Neural cell (in vitro differentiated cells): Measurements from ENCODE around the gene RDX. TPM values are rescaled to one million over a fixed set of nuclear protein-coding genes. Genes with fewer than 3 reads are reported as not detected.

Experiments
- H2AFZ ChIP-seq: fragments of 200-600, 300-800 bp; sonication (generic), shearing (Covaris generic); 2 replicates; pipeline ENCODE4 v1.6.0; 2014; ENCODE audit warnings: low read depth, mild to moderate bottlenecking, antibody characterized with exemption, low read length, moderate library complexity
- H3F3A ChIP-seq: fragments of 200-600 bp; shearing (Covaris generic); 2 replicates; pipeline ENCODE4 v1.6.1; 2016; ENCODE audit warnings: mild to moderate bottlenecking, moderate library complexity, mixed read lengths, antibody characterized with exemption, low read length; ENCODE audit not compliant: insufficient read depth, poor library complexity, severe bottlenecking
- H3K27ac ChIP-seq: fragments of 200-600, 300-800 bp; sonication (generic), shearing (Covaris generic); 2 replicates; pipeline ENCODE4 v1.5.1; 2014; ENCODE audit warnings: mild to moderate bottlenecking, low read length, moderate library complexity
- H3K27me3 ChIP-seq: fragments of 300-800, 200-600 bp; sonication (generic), shearing (Covaris generic); 2 replicates; pipeline ENCODE4 v1.6.0; 2014; ENCODE audit warnings: mild to moderate bottlenecking, low read depth, low read length, moderate library complexity; ENCODE audit not compliant: insufficient read depth
- H3K36me3 ChIP-seq: fragments of 300-800, 200-600 bp; sonication (generic), shearing (Covaris generic); 2 replicates; pipeline ENCODE4 v1.5.1; 2014; ENCODE audit warnings: mild to moderate bottlenecking, antibody characterized with exemption, low read length, moderate library complexity; ENCODE audit not compliant: insufficient read depth
- H3K4me2 ChIP-seq: fragments of 300-800, 200-600 bp; sonication (generic), shearing (Covaris generic); 2 replicates; pipeline ENCODE4 v1.6.0; 2014; ENCODE audit warnings: mild to moderate bottlenecking, low read length
- H3K4me3 ChIP-seq: fragments of 300-800, 200-600 bp; sonication (generic), shearing (Covaris generic); 2 replicates; pipeline ENCODE4 v1.5.1; 2014; ENCODE audit warnings: mild to moderate bottlenecking, low read length, moderate library complexity
- H3K79me2 ChIP-seq: fragments of 200-600 bp; shearing (Covaris generic); replicated peaks from 2 replicates; pipeline ENCODE4 v1.6.0; 2014; ENCODE audit warnings: mild to moderate bottlenecking, low read length, moderate library complexity; ENCODE audit not compliant: insufficient read depth
- H3K9ac ChIP-seq: fragments of 300-800, 200-600 bp; sonication (generic), shearing (Covaris generic); 2 replicates; pipeline ENCODE4 v1.6.1; 2016; ENCODE audit warnings: mild to moderate bottlenecking, low read length, mixed read lengths
- H3K9me2 ChIP-seq: fragments of 200-600 bp; shearing (Covaris generic); 2 replicates; pipeline ENCODE4 v1.6.1; 2016; ENCODE audit warnings: mild to moderate bottlenecking, low read length, mixed read lengths; ENCODE audit not compliant: insufficient read depth
- H3K9me3 ChIP-seq: fragments of 200-600, 300-800 bp; sonication (generic), shearing (Covaris generic); 2 replicates; pipeline ENCODE4 v1.6.1; 2016; ENCODE audit warnings: mild to moderate bottlenecking, mixed run types, low read length, moderate library complexity, mixed read lengths
- H4K20me1 ChIP-seq: fragments of 200-600 bp; shearing (Covaris generic); 2 replicates; pipeline ENCODE4 v1.6.1; 2016; ENCODE audit warnings: mild to moderate bottlenecking, mixed run types; ENCODE audit not compliant: insufficient read depth
- CTCF ChIP-seq: fragments of 450-650 bp; IDR thresholded peaks from 2 replicates; pipeline ENCODE4 v1.5.1; 2014; ENCODE audit warnings: antibody characterized with exemption, mild to moderate bottlenecking, moderate library complexity; ENCODE audit not compliant: poor library complexity, severe bottlenecking
- EP300 ChIP-seq: fragments of 450-650 bp; conservative IDR thresholded peaks from 2 replicates; pipeline ENCODE4 v1.6.1; 2014; ENCODE audit warnings: antibody characterized with exemption, mild to moderate bottlenecking, moderate library complexity; ENCODE audit not compliant: poor library complexity, severe bottlenecking
- EZH2 ChIP-seq: fragments of 200-600, 300-800 bp; shearing (Covaris generic), sonication (generic); IDR thresholded peaks from 2 replicates; pipeline ENCODE4 v1.6.1; 2014; ENCODE audit warnings: antibody characterized with exemption, low read length, borderline replicate concordance, mild to moderate bottlenecking; ENCODE audit not compliant: insufficient read depth, poor library complexity, severe bottlenecking
- MXI1 ChIP-seq: fragments of 450-650 bp; conservative IDR thresholded peaks from 2 replicates; pipeline ENCODE4 v1.6.1; 2014; ENCODE audit warnings: antibody characterized with exemption, mild to moderate bottlenecking; ENCODE audit not compliant: poor library complexity, severe bottlenecking
- POLR2AphosphoS5 ChIP-seq: IDR thresholded peaks from 2 replicates; pipeline ENCODE4 v1.6.1; 2012
- RAD21 ChIP-seq: fragments of 450-650 bp; conservative IDR thresholded peaks from 2 replicates; pipeline ENCODE4 v1.6.1; 2014; ENCODE audit warnings: antibody characterized with exemption, mild to moderate bottlenecking, moderate library complexity
- REST ChIP-seq: IDR thresholded peaks from 2 replicates; pipeline ENCODE4 v1.6.1; 2012; ENCODE audit warnings: borderline replicate concordance
- SMC3 ChIP-seq: fragments of 450-650 bp; conservative IDR thresholded peaks from 2 replicates; pipeline ENCODE4 v1.6.1; 2014; ENCODE audit warnings: antibody characterized with exemption, mild to moderate bottlenecking, moderate library complexity; ENCODE audit not compliant: poor library complexity
- TAF1 ChIP-seq: IDR thresholded peaks from 2 replicates; pipeline ENCODE4 v1.6.1; 2012; ENCODE audit warnings: low read depth
- polyA plus RNA-seq: library from polyadenylated mRNA; depleted of rRNA; stranded (reverse); fragments of >200 nt; gene quantifications from 2 replicates; pipeline ENCODE4 v1.2.3, GENCODE V29; 2014

The RDX gene
- polyA plus RNA-seq, 1 donor from 2014 or later = 39.0 TPM

GRCh38 chr11:110148775-110149744 is 147.4 kb downstream of the RDX start:
- H3K9me2 ChIP-seq = no peaks in the 10 kb centered on the region
- H4K20me1 ChIP-seq = no peaks in the 10 kb centered on the region
- H3K36me3 ChIP-seq = no peaks in the 10 kb centered on the region
- no peaks in the 10 kb centered on the region for H3K9me3 ChIP-seq
- no peak overlapping the region for H3K9ac ChIP-seq
- no peak overlapping the region for H3K4me2 ChIP-seq
- no peaks in the 10 kb centered on the region for H3K27me3 ChIP-seq
- H3F3A ChIP-seq = no peaks in the 10 kb centered on the region
- TF ChIP-seq TAF1 (no peak), POLR2AphosphoS5 (no peak), SMC3 (no peak), MXI1 (no peak), EP300 (no peak), CTCF (no peak), RAD21 (no peak), REST (no peak), EZH2 (no peak)
- H3K4me3 ChIP-seq = no peak overlapping the region
- H3K79me2 ChIP-seq = peaks cover 81% of the 10 kb centered on the region
- H2AFZ ChIP-seq = no peak overlapping the region
- H3K27ac ChIP-seq = no peak overlapping the region

GRCh38 chr11:110147962-110148709 is 148.3 kb downstream of the RDX start:
- Histone ChIP-seq H3K9me3 (no peaks in the 10 kb centered on the region), H3K9me2 (no peaks in the 10 kb centered on the region), H3K36me3 (no peaks in the 10 kb centered on the region), H4K20me1 (no peaks in the 10 kb centered on the region), H3K27me3 (no peaks in the 10 kb centered on the region), H2AFZ (no peak overlapping the region), H3K79me2 (peaks cover 85% of the 10 kb centered on the region), H3K4me3 (no peak overlapping the region), H3K27ac (no peak overlapping the region), H3F3A (no peaks in the 10 kb centered on the region), H3K4me2 (no peak overlapping the region), H3K9ac (no peak overlapping the region)
- no peak for TF ChIP-seq REST
- TF ChIP-seq MXI1 = no peak
- TF ChIP-seq RAD21 = no peak
- no peak for TF ChIP-seq POLR2AphosphoS5
- no peak for TF ChIP-seq CTCF
- TF ChIP-seq EP300 = no peak
- no peak for TF ChIP-seq TAF1
- TF ChIP-seq EZH2 = no peak
- no peak for TF ChIP-seq SMC3
